ENCODE results near the gene SPAG7.

DNA sequence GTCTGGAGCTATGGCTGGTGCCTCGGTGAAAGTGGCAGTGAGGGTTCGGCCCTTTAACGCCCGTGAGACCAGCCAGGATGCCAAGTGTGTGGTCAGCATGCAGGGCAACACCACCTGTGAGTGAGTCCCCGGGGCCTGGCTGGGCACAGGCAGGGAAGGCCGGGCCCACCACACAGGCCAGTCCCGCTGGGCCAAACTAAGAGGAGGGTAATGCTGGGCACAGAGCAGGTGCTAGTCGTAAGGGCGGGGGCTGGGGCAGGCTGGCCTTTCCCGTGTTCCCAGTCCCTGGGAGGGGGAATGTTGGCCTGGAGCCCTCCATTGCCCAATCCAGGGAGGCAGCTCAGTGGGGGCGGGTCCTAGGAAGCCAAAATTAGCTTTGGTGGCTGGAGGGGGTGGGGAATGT, 32.6 kb upstream of the SPAG7 start:
- TF ChIP-seq, protein P1, sequence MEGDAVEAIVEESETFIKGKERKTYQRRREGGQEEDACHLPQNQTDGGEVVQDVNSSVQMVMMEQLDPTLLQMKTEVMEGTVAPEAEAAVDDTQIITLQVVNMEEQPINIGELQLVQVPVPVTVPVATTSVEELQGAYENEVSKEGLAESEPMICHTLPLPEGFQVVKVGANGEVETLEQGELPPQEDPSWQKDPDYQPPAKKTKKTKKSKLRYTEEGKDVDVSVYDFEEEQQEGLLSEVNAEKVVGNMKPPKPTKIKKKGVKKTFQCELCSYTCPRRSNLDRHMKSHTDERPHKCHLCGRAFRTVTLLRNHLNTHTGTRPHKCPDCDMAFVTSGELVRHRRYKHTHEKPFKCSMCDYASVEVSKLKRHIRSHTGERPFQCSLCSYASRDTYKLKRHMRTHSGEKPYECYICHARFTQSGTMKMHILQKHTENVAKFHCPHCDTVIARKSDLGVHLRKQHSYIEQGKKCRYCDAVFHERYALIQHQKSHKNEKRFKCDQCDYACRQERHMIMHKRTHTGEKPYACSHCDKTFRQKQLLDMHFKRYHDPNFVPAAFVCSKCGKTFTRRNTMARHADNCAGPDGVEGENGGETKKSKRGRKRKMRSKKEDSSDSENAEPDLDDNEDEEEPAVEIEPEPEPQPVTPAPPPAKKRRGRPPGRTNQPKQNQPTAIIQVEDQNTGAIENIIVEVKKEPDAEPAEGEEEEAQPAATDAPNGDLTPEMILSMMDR (conservative IDR thresholded peaks at IDR 0.05) = no peak
- no peak for TF ChIP-seq ZFX (IDR thresholded peaks at IDR 0.05)
